ENCODE data around the gene CYP2R1. TPM values are rescaled to one million over a fixed set of nuclear protein-coding genes. Genes with fewer than 3 reads are reported as not detected.

The CYP2R1 gene
- total and polyA plus RNA-seq, 2 of the 13 experiments (the other 11 are each of a cell fraction or from before 2014, with no cell fraction given) = 0.59 to 0.60 TPM

- TF ChIP-seq ZNF407 (CRISPR knock-in tag; IDR thresholded peaks at IDR 0.05; ENCODE audit: not compliant biosample characterization) = peak; percentile 78
- TF ChIP-seq KLF12 (CRISPR knock-in tag; IDR thresholded peaks at IDR 0.05; ENCODE audit: borderline replicate concordance) = no peak
- no peak for TF ChIP-seq ZNF552 (CRISPR knock-in tag; IDR thresholded peaks at IDR 0.05; ENCODE audit: borderline replicate concordance)
- no peak for TF ChIP-seq ZNF235 (CRISPR knock-in tag; IDR thresholded peaks at IDR 0.05; ENCODE audit: borderline replicate concordance)
- TF ChIP-seq E2F1 (CRISPR knock-in tag; IDR thresholded peaks at IDR 0.05) = no peak
- TF ChIP-seq POGZ (CRISPR knock-in tag; IDR thresholded peaks at IDR 0.05) = no peak
- 0 out of 2 replicates have a peak, but pooled peaks have one; percentile 25 for TF ChIP-seq ZNF276 (CRISPR knock-in tag; IDR thresholded peaks at IDR 0.05; ENCODE audit: low read depth)
- TF ChIP-seq SRY (CRISPR knock-in tag; IDR thresholded peaks at IDR 0.05) = peak; percentile 52; the same call in 1 of the 2 replicates
- TF ChIP-seq SMAD3 (CRISPR knock-in tag; IDR thresholded peaks at IDR 0.05) = no peak
- no peak for TF ChIP-seq ZFP36L2 (CRISPR knock-in tag; IDR thresholded peaks at IDR 0.05)
- no peak for TF ChIP-seq ETS1 (CRISPR knock-in tag; IDR thresholded peaks at IDR 0.05)
- peak; percentile 44; the same call in 1 of the 2 replicates for TF ChIP-seq NRL (CRISPR knock-in tag; IDR thresholded peaks at IDR 0.05; ENCODE audit: borderline replicate concordance)
- TF ChIP-seq ZNF383 (CRISPR knock-in tag; IDR thresholded peaks at IDR 0.05; ENCODE audit: borderline replicate concordance) = no peak
- TF ChIP-seq NR2F1 (CRISPR knock-in tag; IDR thresholded peaks at IDR 0.05) = no peak
- TF ChIP-seq SNAPC2 (CRISPR knock-in tag; IDR thresholded peaks at IDR 0.05) = peak; percentile 70; the same call in 1 of the 2 replicates
- no peak for TF ChIP-seq ZKSCAN5 (CRISPR knock-in tag; IDR thresholded peaks at IDR 0.05)
Measured at GRCh38 chr11:14907411-14908213, 15.6 kb upstream of the CYP2R1 start (continued).

All from HepG2 (cell line).